ENCODE data around the gene CLINT1. TPM values are rescaled to one million over a fixed set of nuclear protein-coding genes. Genes with fewer than 3 reads are reported as not detected.
A peak's percentile ranks its signal among the peaks of the same experiment; 100 is the strongest.

The CLINT1 gene
- total and polyA plus RNA-seq, 2 of the 13 experiments (the other 11 are each of a cell fraction or from before 2014, with no cell fraction given), result 64.0 to 104 TPM

DNA sequence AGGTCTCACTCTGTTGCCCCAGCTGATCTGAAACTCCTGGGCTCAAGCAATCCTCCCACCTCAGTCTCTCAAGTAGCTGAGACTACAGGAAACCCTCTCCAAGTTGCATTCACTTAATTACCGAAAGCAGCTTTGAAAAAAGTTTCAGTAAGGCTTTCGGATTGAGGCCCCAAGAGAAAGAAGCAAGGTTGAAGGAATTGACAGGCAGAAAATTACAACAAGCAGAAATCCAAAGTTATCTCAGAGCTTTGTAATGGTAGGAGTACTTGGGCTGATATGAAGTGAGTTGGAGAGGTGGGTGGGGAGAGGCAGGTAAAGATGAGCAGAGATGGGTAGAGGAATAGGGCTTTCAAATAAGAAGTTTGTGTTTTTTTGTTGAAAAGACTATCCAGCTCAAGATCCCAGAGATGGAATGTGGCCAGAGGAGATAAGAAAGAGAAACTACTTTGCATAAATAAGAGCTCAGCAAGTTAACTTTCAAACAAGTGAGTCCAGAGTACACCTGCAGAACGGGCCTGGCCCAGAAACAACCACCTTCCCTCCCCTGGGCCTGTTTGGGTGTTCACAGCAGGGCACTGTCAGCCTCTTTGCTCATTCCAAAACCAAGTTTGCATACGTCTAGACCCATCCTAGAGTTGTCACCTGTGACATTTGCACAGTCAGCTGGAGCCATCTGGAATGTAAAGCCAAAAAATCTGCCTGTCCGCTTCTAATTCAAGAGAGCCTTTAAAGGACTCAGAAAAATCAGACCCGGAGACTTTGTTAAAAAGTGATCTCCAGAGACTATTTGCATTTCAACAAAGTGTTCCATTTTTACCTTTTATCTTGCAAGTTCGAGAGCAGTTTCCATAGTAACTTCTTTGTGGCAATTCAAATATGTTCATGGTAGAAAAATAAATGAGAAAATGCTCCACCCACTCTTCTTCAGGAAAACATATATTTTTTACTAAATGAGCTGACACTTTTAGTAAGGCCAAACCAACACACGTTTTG, 2.2 kb upstream of the CLINT1 start (continued):
- TF ChIP-seq ARID4A (CRISPR knock-in tag; IDR thresholded peaks at IDR 0.05; ENCODE audit: borderline replicate concordance) (no peak), ZFP41 (CRISPR knock-in tag; IDR thresholded peaks at IDR 0.05; ENCODE audit: borderline replicate concordance) (no peak), TBX2 (CRISPR knock-in tag; IDR thresholded peaks at IDR 0.05; ENCODE audit: borderline replicate concordance) (0 out of 2 replicates have a peak, but pooled peaks have one; percentile 16), GZF1 (CRISPR knock-in tag; IDR thresholded peaks at IDR 0.05) (no peak), KIAA2018 (CRISPR knock-in tag; IDR thresholded peaks at IDR 0.05; ENCODE audit: borderline replicate concordance) (no peak), ZSCAN31 (CRISPR knock-in tag; IDR thresholded peaks at IDR 0.05; ENCODE audit: low read depth) (no peak), EED (CRISPR knock-in tag; IDR thresholded peaks at IDR 0.05) (no peak)
- TF ChIP-seq, protein P1, sequence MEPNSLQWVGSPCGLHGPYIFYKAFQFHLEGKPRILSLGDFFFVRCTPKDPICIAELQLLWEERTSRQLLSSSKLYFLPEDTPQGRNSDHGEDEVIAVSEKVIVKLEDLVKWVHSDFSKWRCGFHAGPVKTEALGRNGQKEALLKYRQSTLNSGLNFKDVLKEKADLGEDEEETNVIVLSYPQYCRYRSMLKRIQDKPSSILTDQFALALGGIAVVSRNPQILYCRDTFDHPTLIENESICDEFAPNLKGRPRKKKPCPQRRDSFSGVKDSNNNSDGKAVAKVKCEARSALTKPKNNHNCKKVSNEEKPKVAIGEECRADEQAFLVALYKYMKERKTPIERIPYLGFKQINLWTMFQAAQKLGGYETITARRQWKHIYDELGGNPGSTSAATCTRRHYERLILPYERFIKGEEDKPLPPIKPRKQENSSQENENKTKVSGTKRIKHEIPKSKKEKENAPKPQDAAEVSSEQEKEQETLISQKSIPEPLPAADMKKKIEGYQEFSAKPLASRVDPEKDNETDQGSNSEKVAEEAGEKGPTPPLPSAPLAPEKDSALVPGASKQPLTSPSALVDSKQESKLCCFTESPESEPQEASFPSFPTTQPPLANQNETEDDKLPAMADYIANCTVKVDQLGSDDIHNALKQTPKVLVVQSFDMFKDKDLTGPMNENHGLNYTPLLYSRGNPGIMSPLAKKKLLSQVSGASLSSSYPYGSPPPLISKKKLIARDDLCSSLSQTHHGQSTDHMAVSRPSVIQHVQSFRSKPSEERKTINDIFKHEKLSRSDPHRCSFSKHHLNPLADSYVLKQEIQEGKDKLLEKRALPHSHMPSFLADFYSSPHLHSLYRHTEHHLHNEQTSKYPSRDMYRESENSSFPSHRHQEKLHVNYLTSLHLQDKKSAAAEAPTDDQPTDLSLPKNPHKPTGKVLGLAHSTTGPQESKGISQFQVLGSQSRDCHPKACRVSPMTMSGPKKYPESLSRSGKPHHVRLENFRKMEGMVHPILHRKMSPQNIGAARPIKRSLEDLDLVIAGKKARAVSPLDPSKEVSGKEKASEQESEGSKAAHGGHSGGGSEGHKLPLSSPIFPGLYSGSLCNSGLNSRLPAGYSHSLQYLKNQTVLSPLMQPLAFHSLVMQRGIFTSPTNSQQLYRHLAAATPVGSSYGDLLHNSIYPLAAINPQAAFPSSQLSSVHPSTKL (CRISPR knock-in tag; IDR thresholded peaks at IDR 0.05), result 0 out of 2 replicates have a peak, but pooled peaks have one; percentile 8

Data from HepG2 (cell line).